WTC11 (cell line): Measurements from ENCODE around the gene MUC12. TPM values are rescaled to one million over a fixed set of nuclear protein-coding genes. Genes with fewer than 3 reads are reported as not detected.
A peak's percentile ranks its signal among the peaks of the same experiment; 100 is the strongest.

Experiments
- ATAC-seq: fragments of 200-7000 bp; cut with Tn5 transposase; 2 replicates; pipeline ENCODE4 v1.10.0; 2021; ENCODE audit warnings: mild to moderate bottlenecking, moderate library complexity
- CTCF ChIA-PET: fragments of 300-600 bp; sonication (Branson Sonifier 250); formaldehyde crosslinking; loops from one replicate; lab custom pipeline; 2021; ENCODE audit warnings: antibody characterized with exemption; lab: Charles Lee
- POLR2A ChIA-PET: fragments of 350-600 bp; sonication (Branson Sonifier 250); formaldehyde crosslinking; loops from one replicate; lab custom pipeline; 2021; ENCODE audit warnings: antibody characterized with exemption; lab: Charles Lee
- DNase-seq: peaks from one replicate; pipeline ENCODE4 v3.0.0; 2021; ENCODE audit warnings: low spot score
- H3K27ac Mint-ChIP-seq: 2 replicates; pipeline ENCODE4 v1.8.0; 2021; ENCODE audit warnings: mixed read lengths
- H3K27me3 Mint-ChIP-seq: 2 replicates; pipeline ENCODE4 v1.8.0; 2021; ENCODE audit warnings: low read depth, mild to moderate bottlenecking, moderate library complexity, mixed read lengths
- H3K36me3 Mint-ChIP-seq: 2 replicates; pipeline ENCODE4 v1.8.0; 2021; ENCODE audit warnings: mixed read lengths
- H3K4me1 Mint-ChIP-seq: 2 replicates; pipeline ENCODE4 v1.8.0; 2022; ENCODE audit warnings: mixed read lengths
- H3K4me3 Mint-ChIP-seq: 2 replicates; pipeline ENCODE4 v1.8.0; 2021; ENCODE audit warnings: mild to moderate bottlenecking, moderate library complexity, mixed read lengths
- H3K9me3 Mint-ChIP-seq: 2 replicates; pipeline ENCODE4 v1.8.0; 2021; ENCODE audit warnings: mixed read lengths
- AFF4 ChIP-seq: sonication (generic); formaldehyde crosslinking; IDR thresholded peaks from 2 replicates; pipeline ENCODE4 v1.8.1; 2023; ENCODE audit warnings: mild to moderate bottlenecking, missing genetic modification reagents, borderline replicate concordance
- ATF6 ChIP-seq: sonication (generic); formaldehyde crosslinking; IDR thresholded peaks from 2 replicates; pipeline ENCODE4 v1.8.1; 2023; ENCODE audit warnings: mild to moderate bottlenecking, missing genetic modification reagents
- CDX4 ChIP-seq: fragments of 250-450 bp; sonication (Bioruptor Pico); IDR thresholded peaks from 2 replicates; pipeline ENCODE4 v1.9.0; 2021; ENCODE audit warnings: moderate library complexity, mild to moderate bottlenecking, inconsistent platforms, borderline replicate concordance
- CREM ChIP-seq: sonication (generic); formaldehyde crosslinking; IDR thresholded peaks from 2 replicates; pipeline ENCODE4 v1.8.1; 2022; ENCODE audit warnings: mild to moderate bottlenecking, missing genetic modification reagents, moderate library complexity
- E2F1 ChIP-seq: sonication (generic); formaldehyde crosslinking; IDR thresholded peaks from 2 replicates; pipeline ENCODE4 v1.8.0; 2022; ENCODE audit warnings: mild to moderate bottlenecking, missing genetic modification reagents
- E2F5 ChIP-seq: sonication (generic); formaldehyde crosslinking; IDR thresholded peaks from 2 replicates; pipeline ENCODE4 v1.8.1; 2022; ENCODE audit warnings: mild to moderate bottlenecking, moderate library complexity, missing genetic modification reagents
- ETV6 ChIP-seq: sonication (generic); formaldehyde crosslinking; IDR thresholded peaks from 2 replicates; pipeline ENCODE4 v1.8.1; 2022; ENCODE audit warnings: mild to moderate bottlenecking, missing genetic modification reagents
- HMGXB4 ChIP-seq: sonication (generic); formaldehyde crosslinking; IDR thresholded peaks from 2 replicates; pipeline ENCODE4 v1.8.1; 2023; ENCODE audit warnings: mild to moderate bottlenecking, moderate library complexity, missing genetic modification reagents
- MYBL2 ChIP-seq: sonication (generic); formaldehyde crosslinking; IDR thresholded peaks from 2 replicates; pipeline ENCODE4 v1.8.1; 2023; ENCODE audit warnings: mild to moderate bottlenecking, moderate library complexity, missing genetic modification reagents
- PREB ChIP-seq: sonication (generic); formaldehyde crosslinking; IDR thresholded peaks from 2 replicates; pipeline ENCODE4 v1.8.1; 2022; ENCODE audit warnings: mild to moderate bottlenecking, missing genetic modification reagents, moderate library complexity, borderline replicate concordance
- RELA ChIP-seq: sonication (generic); formaldehyde crosslinking; IDR thresholded peaks from 2 replicates; pipeline ENCODE4 v1.8.1; 2022; ENCODE audit warnings: missing genetic modification reagents, mild to moderate bottlenecking, borderline replicate concordance
- USF2 ChIP-seq: sonication (generic); formaldehyde crosslinking; IDR thresholded peaks from 2 replicates; pipeline ENCODE4 v1.8.1; 2023; ENCODE audit warnings: mild to moderate bottlenecking, missing genetic modification reagents, moderate library complexity
- ZMAT4 ChIP-seq: fragments of 250-450 bp; sonication (Bioruptor Pico); IDR thresholded peaks from 2 replicates; pipeline ENCODE4 v1.9.0; 2021; ENCODE audit warnings: mild to moderate bottlenecking
- ZNF263 ChIP-seq: sonication (generic); formaldehyde crosslinking; IDR thresholded peaks from 2 replicates; pipeline ENCODE4 v1.8.1; 2022; ENCODE audit warnings: low read depth, mild to moderate bottlenecking, moderate library complexity, missing genetic modification reagents
- ZNF512 ChIP-seq: sonication (generic); formaldehyde crosslinking; IDR thresholded peaks from 2 replicates; pipeline ENCODE4 v1.8.1; 2022; ENCODE audit warnings: missing genetic modification reagents, borderline replicate concordance
- ZNF671 ChIP-seq: fragments of 250-450 bp; sonication (Bioruptor Pico); IDR thresholded peaks from 2 replicates; pipeline ENCODE4 v1.8.0; 2021; ENCODE audit warnings: mild to moderate bottlenecking
- total RNA-seq: library from RNA; stranded (reverse); gene quantifications from 3 replicates; pipeline ENCODE4 v1.2.3, GENCODE V29; 2021

MUC12 gene
- total RNA-seq, 1 experiment from 2014 or later, result 5.7 TPM

- peaks cover 29% of the 10 kb centered on the region for H3K27me3 Mint-ChIP-seq
- H3K27ac Mint-ChIP-seq, result no peak overlapping the region
- no peak for TF ChIP-seq ZMAT4 (CRISPR knock-in tag)
- ATAC-seq, result no peak
- DNase-seq, result no peak
- peak overlapping the region; percentile 79 for H3K4me3 Mint-ChIP-seq
- peaks cover 44% of the 10 kb centered on the region for H3K4me1 Mint-ChIP-seq
- CTCF ChIA-PET, result interaction anchor here (1.5 kb wide), 1 partner anchor 17 kb away, joined by 6 read pairs; no protein-coding TSS in a partner anchor
- H3K9me3 Mint-ChIP-seq, result no peaks in the 10 kb centered on the region
- POLR2A ChIA-PET, result no interaction called here
- H3K36me3 Mint-ChIP-seq, result peaks cover 5% of the 10 kb centered on the region; the same call in 1 of the 2 replicates
Measured at GRCh38 chr7:100968031-100968430, 1.3 kb upstream of the MUC12 start.

- H3K36me3 Mint-ChIP-seq, result peaks cover 5% of the 10 kb centered on the region; the same call in 1 of the 2 replicates
- no peak for ATAC-seq
- ChIA-PET POLR2A (no interaction called here), CTCF (interaction anchor here (1.5 kb wide), 1 partner anchor 18 kb away, joined by 6 read pairs; no protein-coding TSS in a partner anchor)
- H3K9me3 Mint-ChIP-seq, result no peaks in the 10 kb centered on the region
- H3K27me3 Mint-ChIP-seq, result peaks cover 25% of the 10 kb centered on the region
- no peak overlapping the region for H3K27ac Mint-ChIP-seq
- DNase-seq, result no peak
- H3K4me3 Mint-ChIP-seq, result no peak overlapping the region
- peaks cover 44% of the 10 kb centered on the region for H3K4me1 Mint-ChIP-seq
- no peak for TF ChIP-seq ZNF263 (CRISPR knock-in tag)
- TF ChIP-seq E2F1 (CRISPR knock-in tag), result no peak
- TF ChIP-seq CDX4 (CRISPR knock-in tag), result no peak
- no peak for TF ChIP-seq ZNF512 (CRISPR knock-in tag)
- TF ChIP-seq ZNF671 (CRISPR knock-in tag), result no peak
- no peak for TF ChIP-seq HMGXB4 (CRISPR knock-in tag)
- TF ChIP-seq ETV6, result no peak
- no peak for TF ChIP-seq E2F5 (CRISPR knock-in tag)
- no peak for TF ChIP-seq CREM (CRISPR knock-in tag)
- no peak for TF ChIP-seq AFF4
- TF ChIP-seq ATF6 (CRISPR knock-in tag), result no peak
- no peak for TF ChIP-seq RELA (CRISPR knock-in tag)
- TF ChIP-seq USF2 (CRISPR knock-in tag), result no peak
- no peak for TF ChIP-seq MYBL2 (CRISPR knock-in tag)
- no peak for TF ChIP-seq PREB
Measured at GRCh38 chr7:100968650-100969049, 715 bp upstream of the MUC12 start.
